GM19035 (cell line): ENCODE results near the gene PRDM7.

ENCODE experiments used
- ATAC-seq: cut with Tn5 transposase; IDR thresholded peaks from one replicate; pipeline ENCODE4 v1.9.1; 2021; ENCODE audit not compliant: unreplicated experiment

PRDM7 gene

GRCh38 chr16:90037276-90037675 lies 39.9 kb downstream of the PRDM7 start:
- no peak for ATAC-seq

GRCh38 chr16:90035902-90036301 lies 41.2 kb downstream of the PRDM7 start:
- no peak for ATAC-seq

- ATAC-seq, result no peak
These were observed 42.6 kb downstream of the PRDM7 start for GRCh38 chr16:90034504-90034903.

GRCh38 chr16:90033387-90033786 lies 43.7 kb downstream of the PRDM7 start:
- ATAC-seq, result no peak

- ATAC-seq, result no peak
These were observed 44.3 kb downstream of the PRDM7 start for GRCh38 chr16:90032674-90033331.

GRCh38 chr16:90031931-90032673 lies 45.0 kb downstream of the PRDM7 start:
- ATAC-seq, result no peak

GRCh38 chr16:90031186-90031930 lies 45.8 kb downstream of the PRDM7 start:
- no peak for ATAC-seq

- ATAC-seq, result no peak
These were observed 48.1 kb downstream of the PRDM7 start for GRCh38 chr16:90028985-90029384.

GRCh38 chr16:90027611-90028010 lies 49.5 kb downstream of the PRDM7 start:
- no peak for ATAC-seq

- no peak for ATAC-seq
These were observed 51.0 kb downstream of the PRDM7 start for GRCh38 chr16:90026135-90026534.

GRCh38 chr16:90023078-90023447 lies 54.1 kb downstream of the PRDM7 start:
- no peak for ATAC-seq

- peak; percentile 62 for ATAC-seq
These were observed 54.7 kb downstream of the PRDM7 start for GRCh38 chr16:90022209-90023077.

GRCh38 chr16:90020838-90021382 lies 56.2 kb downstream of the PRDM7 start:
- ATAC-seq, result no peak

- no peak for ATAC-seq
These were observed 56.8 kb downstream of the PRDM7 start for GRCh38 chr16:90020260-90020837.

GRCh38 chr16:90019543-90020259 lies 57.4 kb downstream of the PRDM7 start:
- ATAC-seq, result no peak

- ATAC-seq, result no peak
These were observed 58.2 kb downstream of the PRDM7 start, which contains the start of gene DBNDD1 for GRCh38 chr16:90018652-90019542. Gene DBNDD1, minus strand, starts transcription at chr16:90019456. Its CDS starts 115 bp downstream, at chr16:90019341.

- no peak for ATAC-seq
These were observed 58.9 kb downstream of the PRDM7 start for GRCh38 chr16:90018297-90018651.

- no peak for ATAC-seq
These were observed 60.7 kb downstream of the PRDM7 start for GRCh38 chr16:90016339-90016950.
